HEK293 (cell line): ENCODE data around the gene LILRA1.

ENCODE experiments used
- CTCF ChIP-seq: fragments of 450-650 bp; formaldehyde crosslinking; IDR thresholded peaks from 2 replicates; pipeline ENCODE4 v1.5.1; 2016; ENCODE audit warnings: missing biosample characterization, missing genetic modification characterization
- ZBTB8A ChIP-seq: fragments of 450-650 bp; formaldehyde crosslinking; IDR thresholded peaks from 2 replicates; pipeline ENCODE4 v1.5.1; 2016; ENCODE audit warnings: missing biosample characterization, missing genetic modification characterization
- ZNF157 ChIP-seq: fragments of 450-650 bp; formaldehyde crosslinking; IDR thresholded peaks from 2 replicates; pipeline ENCODE4 v1.5.1; 2016; ENCODE audit warnings: missing biosample characterization, missing genetic modification characterization
- ZNF558 ChIP-seq: fragments of 450-650 bp; formaldehyde crosslinking; IDR thresholded peaks from 2 replicates; pipeline ENCODE4 v1.5.1; 2016; ENCODE audit warnings: missing biosample characterization, missing genetic modification characterization
- ZNF580 ChIP-seq: fragments of 450-650 bp; formaldehyde crosslinking; IDR thresholded peaks from 2 replicates; pipeline ENCODE4 v1.5.1; 2016; ENCODE audit warnings: missing biosample characterization, missing genetic modification characterization
- ZNF626 ChIP-seq: fragments of 450-650 bp; sonication (Bioruptor Pico); formaldehyde crosslinking; IDR thresholded peaks from 2 replicates; pipeline ENCODE4 v1.5.1; 2018; ENCODE audit warnings: missing biosample characterization, missing genetic modification characterization, inconsistent platforms
- ZNF639 ChIP-seq: fragments of 450-650 bp; formaldehyde crosslinking; IDR thresholded peaks from 2 replicates; pipeline ENCODE4 v1.5.1; 2016; ENCODE audit warnings: missing biosample characterization, missing genetic modification characterization
- ZNF830 ChIP-seq: fragments of 450-650 bp; IDR thresholded peaks from 2 replicates; pipeline ENCODE4 v1.5.0; 2018; ENCODE audit warnings: missing biosample characterization, missing genetic modification characterization, low read depth, mild to moderate bottlenecking, moderate library complexity

GRCh38 chr19:54650108-54650655 lies 56.8 kb downstream of the LILRA1 start:
- TF ChIP-seq CTCF (tag by site-specific recombination) (no peak), ZNF830 (no peak), ZNF626 (no peak), ZBTB8A (no peak), ZNF639 (tag by site-specific recombination) (no peak), ZNF558 (tag by site-specific recombination) (no peak), ZNF157 (no peak), ZNF580 (no peak)
